ENCODE data around the gene ATP10B. TPM values are rescaled to one million over a fixed set of nuclear protein-coding genes. Genes with fewer than 3 reads are reported as not detected.
A peak's percentile ranks its signal among the peaks of the same experiment; 100 is the strongest.

ATP10B gene
- total RNA-seq, 2 experiments from 2014 or later: not detected

DNA sequence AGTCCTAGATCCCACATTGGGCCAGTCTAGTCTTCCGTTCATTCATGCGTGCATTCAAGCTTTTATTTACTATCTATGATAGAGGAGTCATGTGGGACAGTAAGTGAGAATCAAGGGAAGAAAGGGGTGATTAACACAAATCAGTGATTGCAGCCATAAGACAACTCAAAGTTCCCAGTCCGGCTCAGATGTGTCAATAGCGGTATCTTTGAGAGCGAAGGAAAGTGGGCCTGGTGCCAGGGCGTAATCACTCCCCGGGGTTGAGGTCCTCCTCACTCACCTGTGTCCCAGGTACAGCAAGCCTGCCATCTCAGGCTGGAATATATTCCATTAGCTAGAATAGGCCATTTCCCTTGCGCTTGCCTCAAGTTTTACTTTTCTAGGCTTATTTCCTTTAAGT is 196.3 kb downstream of the ATP10B start:
- no TSS peak for BruUV-seq (replicated peaks)

GRCh38 chr5:160651692-160652645 is 200.0 kb downstream of the ATP10B start:
- Histone ChIP-seq H3K9me3 (ENCODE audit: low read length) (no peaks in the 10 kb centered on the region), H2AFZ (ENCODE audit: low read length) (no peak overlapping the region), H4K20me1 (ENCODE audit: insufficient read depth, low read length) (no peaks in the 10 kb centered on the region), H3K9me2 (ENCODE audit: insufficient read depth, low read length) (no peaks in the 10 kb centered on the region), H3K79me2 (ENCODE audit: insufficient read depth, low read depth, low read length) (no peaks in the 10 kb centered on the region), H3K4me2 (ENCODE audit: low read length) (no peak overlapping the region), H3K36me3 (ENCODE audit: insufficient read depth, low read length) (no peaks in the 10 kb centered on the region), H3K27ac (ENCODE audit: low read depth, low read length, poor library complexity, severe bottlenecking) (no peak overlapping the region), H3K4me1 (ENCODE audit: insufficient read depth, low read length, poor library complexity, severe bottlenecking) (no peaks in the 10 kb centered on the region), H3K4me3 (ENCODE audit: low read depth, low read length, poor library complexity, severe bottlenecking) (no peak overlapping the region)
- CTCF ChIA-PET (ENCODE audit: unreplicated experiment): no interaction called here
- intact Hi-C loops (cut with micrococcal nuclease; ENCODE audit: unreplicated experiment): no loop called here
- BruUV-seq (replicated peaks): no TSS peak
- TF ChIP-seq CTCF (conservative IDR thresholded peaks at IDR 0.05; ENCODE audit: low read length) (no peak), EZH2phosphoT487 (IDR thresholded peaks at IDR 0.05; ENCODE audit: borderline replicate concordance, low read depth, low read length) (no peak)
- POLR2A ChIA-PET: interaction anchor here (0.6 kb wide), 1 partner anchor 179 kb away, joined by 3 read pairs; no protein-coding TSS in a partner anchor
- no peak for DNase-seq (ENCODE audit: low spot score)

More for the DNA sequence above, 196.3 kb downstream of the ATP10B start:
- H2AFZ ChIP-seq (ENCODE audit: low read length): no peak overlapping the region
- intact Hi-C loops (cut with micrococcal nuclease; ENCODE audit: unreplicated experiment): no loop called here
- TF ChIP-seq CTCF (conservative IDR thresholded peaks at IDR 0.05; ENCODE audit: low read length) (no peak), EZH2phosphoT487 (IDR thresholded peaks at IDR 0.05; ENCODE audit: borderline replicate concordance, low read depth, low read length) (no peak)
- no peaks in the 10 kb centered on the region for H4K20me1 ChIP-seq (ENCODE audit: insufficient read depth, low read length)
- H3K79me2 ChIP-seq (ENCODE audit: insufficient read depth, low read depth, low read length): no peaks in the 10 kb centered on the region
- ChIA-PET CTCF (ENCODE audit: unreplicated experiment) (no interaction called here), POLR2A (no interaction called here)
- no peak overlapping the region for H3K4me3 ChIP-seq (ENCODE audit: low read depth, low read length, poor library complexity, severe bottlenecking)
- H3K27ac ChIP-seq (ENCODE audit: low read depth, low read length, poor library complexity, severe bottlenecking): no peak overlapping the region
- H3K4me2 ChIP-seq (ENCODE audit: low read length): no peak overlapping the region
- no peaks in the 10 kb centered on the region for H3K9me2 ChIP-seq (ENCODE audit: insufficient read depth, low read length)
- no peaks in the 10 kb centered on the region for H3K4me1 ChIP-seq (ENCODE audit: insufficient read depth, low read length, poor library complexity, severe bottlenecking)
- no peaks in the 10 kb centered on the region for H3K9me3 ChIP-seq (ENCODE audit: low read length)
- no peaks in the 10 kb centered on the region for H3K36me3 ChIP-seq (ENCODE audit: insufficient read depth, low read length)
- DNase-seq (ENCODE audit: low spot score): no peak

- TF ChIP-seq CTCF (conservative IDR thresholded peaks at IDR 0.05; ENCODE audit: low read length) (peak; percentile 64), EZH2phosphoT487 (IDR thresholded peaks at IDR 0.05; ENCODE audit: borderline replicate concordance, low read depth, low read length) (no peak)
- H3K9me3 ChIP-seq (ENCODE audit: low read length): no peaks in the 10 kb centered on the region
- H3K27ac ChIP-seq (ENCODE audit: low read depth, low read length, poor library complexity, severe bottlenecking): no peak overlapping the region
- H3K4me3 ChIP-seq (ENCODE audit: low read depth, low read length, poor library complexity, severe bottlenecking): no peak overlapping the region
- no peaks in the 10 kb centered on the region for H3K36me3 ChIP-seq (ENCODE audit: insufficient read depth, low read length)
- DNase-seq (ENCODE audit: low spot score): peak; percentile 5
- BruUV-seq (replicated peaks): no TSS peak
- ChIA-PET POLR2A (no interaction called here), CTCF (ENCODE audit: unreplicated experiment) (no interaction called here)
- intact Hi-C loops (cut with micrococcal nuclease; ENCODE audit: unreplicated experiment): no loop called here
- no peaks in the 10 kb centered on the region for H3K4me1 ChIP-seq (ENCODE audit: insufficient read depth, low read length, poor library complexity, severe bottlenecking)
- H2AFZ ChIP-seq (ENCODE audit: low read length): no peak overlapping the region
- no peaks in the 10 kb centered on the region for H4K20me1 ChIP-seq (ENCODE audit: insufficient read depth, low read length)
- no peaks in the 10 kb centered on the region for H3K79me2 ChIP-seq (ENCODE audit: insufficient read depth, low read depth, low read length)
- no peak overlapping the region for H3K4me2 ChIP-seq (ENCODE audit: low read length)
- H3K9me2 ChIP-seq (ENCODE audit: insufficient read depth, low read length): no peaks in the 10 kb centered on the region
Measured at GRCh38 chr5:160649304-160649703, 202.7 kb downstream of the ATP10B start.
